ENCODE measurements around the gene CST11.

Gene CST11

GRCh38 chr20:23453549-23454543 lies 1.2 kb upstream of the CST11 start:
- DNase-seq, result no peak

GRCh38 chr20:23451956-23452487 lies 654 bp downstream of the CST11 start:
- no peak for DNase-seq

GRCh38 chr20:23450877-23451276 lies 1.8 kb downstream of the CST11 start:
- DNase-seq, result no peak

- no peak for DNase-seq
Measured at GRCh38 chr20:23449421-23449820, 3.3 kb downstream of the CST11 start.

GRCh38 chr20:23448167-23448566 lies 4.5 kb downstream of the CST11 start:
- DNase-seq, result no peak

- DNase-seq, result no peak
Measured at GRCh38 chr20:23446505-23446904, 6.2 kb downstream of the CST11 start.

GRCh38 chr20:23445596-23446217 lies 7.0 kb downstream of the CST11 start:
- DNase-seq, result no peak

GRCh38 chr20:23444859-23445258 lies 7.8 kb downstream of the CST11 start:
- DNase-seq, result no peak

- no peak for DNase-seq
Measured at GRCh38 chr20:23442436-23442835, 10.2 kb downstream of the CST11 start.

GRCh38 chr20:23441850-23442313 lies 10.8 kb downstream of the CST11 start:
- peak; percentile 81 for DNase-seq

- no peak for DNase-seq
Measured at GRCh38 chr20:23440004-23440403, 12.7 kb downstream of the CST11 start.

- no peak for DNase-seq
Measured at GRCh38 chr20:23438661-23439060, 14.0 kb downstream of the CST11 start.

- DNase-seq, result no peak
Measured at GRCh38 chr20:23437126-23437899, 15.4 kb downstream of the CST11 start.

GRCh38 chr20:23436681-23437080 lies 16.0 kb downstream of the CST11 start:
- no peak for DNase-seq

- no peak for DNase-seq
Measured at GRCh38 chr20:23435626-23436539, 16.8 kb downstream of the CST11 start.

- DNase-seq, result no peak
Measured at GRCh38 chr20:23434521-23435313, 18.0 kb downstream of the CST11 start.

- no peak for DNase-seq
Measured at GRCh38 chr20:23433628-23434027, 19.0 kb downstream of the CST11 start.

- DNase-seq, result no peak
Measured at GRCh38 chr20:23425129-23425528, 27.5 kb downstream of the CST11 start.

GRCh38 chr20:23420943-23421931 lies 31.4 kb downstream of the CST11 start, which contains the start of gene NAPB:
Gene NAPB (minus strand): TSS chr20:23421488. CDS start chr20:23421402, 86 bp downstream.
- peak; percentile 96 for DNase-seq

Data from activated CD8-positive, alpha-beta memory T cell treated with anti-CD3 and anti-CD28 coated beads for 24 hours (primary cell).